Trophoblast cell (in vitro differentiated cells and primary cell): Measurements from ENCODE around the gene AJAP1.

Source experiments
- DNase-seq, 2 donors: peaks; one replicate each; pipeline ENCODE4 v3.0.0-alpha.2; 2016
- H2AFZ ChIP-seq: 2 replicates; pipeline ENCODE4 v1.6.1; 2013; ENCODE audit warnings: low read length, moderate library complexity, mild to moderate bottlenecking; ENCODE audit not compliant: insufficient read depth, poor library complexity
- H2AK5ac ChIP-seq: 2 replicates; pipeline ENCODE4 v1.6.1; 2013; ENCODE audit warnings: mild to moderate bottlenecking, low read length
- H2BK120ac ChIP-seq: 2 replicates; pipeline ENCODE4 v1.6.1; 2013; ENCODE audit warnings: low read length, mild to moderate bottlenecking, moderate library complexity; ENCODE audit not compliant: insufficient read depth, poor library complexity
- H2BK12ac ChIP-seq: 2 replicates; pipeline ENCODE4 v1.6.1; 2013; ENCODE audit warnings: mild to moderate bottlenecking, low read length, moderate library complexity
- H2BK5ac ChIP-seq: 2 replicates; pipeline ENCODE4 v1.6.1; 2013; ENCODE audit warnings: low read length, low read depth, moderate library complexity, mild to moderate bottlenecking; ENCODE audit not compliant: poor library complexity
- H3K14ac ChIP-seq: 2 replicates; pipeline ENCODE4 v1.6.1; 2013; ENCODE audit warnings: mild to moderate bottlenecking, low read length
- H3K18ac ChIP-seq: 2 replicates; pipeline ENCODE4 v1.6.1; 2013; ENCODE audit warnings: mild to moderate bottlenecking, low read length
- H3K23ac ChIP-seq: 2 replicates; pipeline ENCODE4 v1.6.1; 2013; ENCODE audit warnings: low read length
- H3K27ac ChIP-seq: 2 replicates; pipeline ENCODE4 v1.5.1; 2013; ENCODE audit warnings: low read depth, mild to moderate bottlenecking, inconsistent platforms, low read length, moderate library complexity
- H3K27me3 ChIP-seq: 2 replicates; pipeline ENCODE4 v1.6.1; 2013; ENCODE audit warnings: inconsistent platforms, mild to moderate bottlenecking, low read length, moderate library complexity; ENCODE audit not compliant: insufficient read depth
- H3K36me3 ChIP-seq, 2 experiments: 1 replicate in 1 of 2; 2 replicates in 1 of 2; pipeline ENCODE4 v1.6.1; 2013; ENCODE audit warnings: low read length in 2 of 2, mild to moderate bottlenecking in 2 of 2, moderate library complexity in 1 of 2; ENCODE audit not compliant: insufficient read depth in 2 of 2, control insufficient read depth in 1 of 2
- H3K4ac ChIP-seq: 2 replicates; pipeline ENCODE4 v1.6.1; 2013; ENCODE audit warnings: low read depth, mild to moderate bottlenecking, low read length, moderate library complexity
- H3K4me1 ChIP-seq, 2 experiments: 1 replicate in 1 of 2; 2 replicates in 1 of 2; pipeline ENCODE4 v1.6.1; 2013; ENCODE audit warnings: low read length in 2 of 2, mild to moderate bottlenecking in 2 of 2, moderate library complexity in 1 of 2; ENCODE audit not compliant: insufficient read depth in 2 of 2, control insufficient read depth in 1 of 2
- H3K4me2 ChIP-seq: 2 replicates; pipeline ENCODE4 v1.6.1; 2013; ENCODE audit warnings: inconsistent platforms, mild to moderate bottlenecking, low read length, moderate library complexity
- H3K4me3 ChIP-seq: 2 replicates; pipeline ENCODE4 v1.5.1; 2013; ENCODE audit warnings: mild to moderate bottlenecking, low read depth, low read length, inconsistent platforms
- H3K79me1 ChIP-seq: one replicate; pipeline ENCODE4 v1.6.1; 2013; ENCODE audit warnings: low read length
- H3K79me2 ChIP-seq: 2 replicates; pipeline ENCODE4 v1.6.1; 2013; ENCODE audit warnings: low read length, mild to moderate bottlenecking; ENCODE audit not compliant: control insufficient read depth, insufficient read depth, poor library complexity
- H3K9ac ChIP-seq: 2 replicates; pipeline ENCODE4 v1.6.1; 2013; ENCODE audit warnings: mild to moderate bottlenecking, low read length
- H3K9me3 ChIP-seq: 2 replicates; pipeline ENCODE4 v1.6.1; 2013; ENCODE audit warnings: low read depth, mild to moderate bottlenecking, control low read depth, inconsistent platforms, low read length; ENCODE audit not compliant: insufficient read depth
- H4K12ac ChIP-seq: 2 replicates; pipeline ENCODE4 v1.6.1; 2013; ENCODE audit warnings: low read depth, mild to moderate bottlenecking, low read length, moderate library complexity
- H4K8ac ChIP-seq: 2 replicates; pipeline ENCODE4 v1.6.1; 2013; ENCODE audit warnings: low read depth, mild to moderate bottlenecking, low read length, moderate library complexity
- H4K91ac ChIP-seq: one replicate; pipeline ENCODE4 v1.6.1; 2013; ENCODE audit warnings: low read depth, mild to moderate bottlenecking, low read length, moderate library complexity
- WGBS: extraction: QIAGEN DNeasy Blood & Tissue Kit; methylation state at CpG from one replicate; pipeline ENCODE4 v1.1.7; 2013; ENCODE audit warnings: missing lambda C conversion rate; ENCODE audit not compliant: insufficient read length, insufficient coverage; ENCODE audit errors: extremely low coverage; 5-methylcytosine and 5-hydroxymethylcytosine counted together

Gene AJAP1

GRCh38 chr1:4655674-4656532 is 1.5 kb downstream of the AJAP1 start:
- Histone ChIP-seq H3K4me3 (peak overlapping the region; percentile 59), H3K36me3 (no peaks in the 10 kb centered on the region), H4K91ac (no peak overlapping the region), H3K9me3 (no peaks in the 10 kb centered on the region), H2BK5ac (no peak overlapping the region), H3K14ac (peak overlapping the region; percentile 28), H3K23ac (no peak overlapping the region), H3K18ac (no peak overlapping the region), H3K4me1 (peaks cover 7 to 19% of the 10 kb centered on the region in 2 experiments), H3K9ac (no peak overlapping the region), H2AK5ac (no peak overlapping the region), H2BK120ac (no peak overlapping the region), H2BK12ac (no peak overlapping the region), H3K79me2 (peaks cover 4% of the 10 kb centered on the region), H3K27ac (no peak overlapping the region), H4K8ac (no peak overlapping the region), H2AFZ (peak overlapping the region; percentile 66), H3K4me2 (peak overlapping the region; percentile 96), H3K27me3 (peaks cover 12% of the 10 kb centered on the region), H3K4ac (no peak overlapping the region), H3K79me1 (peaks cover 2% of the 10 kb centered on the region), H4K12ac (no peak overlapping the region)
- WGBS = no CpG with 5 or more reads among the region's 78 CpGs
- DNase-seq = peak; percentile 18 to 60

- Histone ChIP-seq H4K12ac (no peak overlapping the region), H3K4me3 (no peak overlapping the region), H3K27me3 (peaks cover 12% of the 10 kb centered on the region), H2BK120ac (no peak overlapping the region), H2AK5ac (no peak overlapping the region), H3K79me1 (no peaks in the 10 kb centered on the region), H3K36me3 (no peaks in the 10 kb centered on the region), H4K8ac (no peak overlapping the region), H4K91ac (no peak overlapping the region), H3K18ac (no peak overlapping the region), H3K14ac (no peak overlapping the region), H3K79me2 (peaks cover 4% of the 10 kb centered on the region), H3K4me2 (peak overlapping the region; percentile 96), H3K9ac (no peak overlapping the region), H2BK12ac (no peak overlapping the region), H3K9me3 (no peaks in the 10 kb centered on the region), H3K4ac (no peak overlapping the region), H3K4me1 (peaks cover 4 to 16% of the 10 kb centered on the region in 2 experiments), H2AFZ (no peak overlapping the region), H3K27ac (no peak overlapping the region), H2BK5ac (no peak overlapping the region), H3K23ac (no peak overlapping the region)
- no peak for DNase-seq
- no CpG with 5 or more reads among the region's 17 CpGs for WGBS
Observed at GRCh38 chr1:4656533-4657140, 2.2 kb downstream of the AJAP1 start.

DNA sequence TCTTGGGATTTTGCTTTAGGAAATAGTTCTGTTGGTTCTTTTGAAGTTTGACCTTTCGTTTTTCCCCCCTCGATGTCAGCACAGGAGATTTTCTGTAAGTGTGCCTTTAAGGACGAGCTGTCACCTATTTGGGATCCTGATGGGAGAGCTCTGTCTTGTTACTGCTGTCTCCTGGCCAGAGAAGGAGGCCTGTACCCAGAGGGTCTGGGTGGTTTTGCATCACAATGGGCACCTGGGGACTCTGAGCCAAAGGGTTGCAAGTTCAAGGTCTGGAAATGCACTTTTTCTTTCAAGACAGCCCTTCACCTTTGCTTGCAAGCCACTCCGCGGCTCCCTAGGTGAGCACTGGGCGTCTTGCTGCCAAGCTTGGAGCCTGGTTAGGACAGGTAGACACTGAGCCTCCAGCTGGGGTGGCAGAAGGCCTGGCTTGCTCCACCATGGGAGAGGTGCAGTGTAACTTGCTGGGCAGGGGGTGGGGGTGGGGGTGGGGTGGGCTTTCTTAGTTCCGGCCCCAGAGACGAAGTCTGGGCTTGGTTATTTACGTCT is 2.9 kb downstream of the AJAP1 start:
- WGBS = no CpG with 5 or more reads among the region's 9 CpGs
- peaks cover 1% of the 10 kb centered on the region for H3K9me3 ChIP-seq
- H3K79me1 ChIP-seq = no peaks in the 10 kb centered on the region

DNA sequence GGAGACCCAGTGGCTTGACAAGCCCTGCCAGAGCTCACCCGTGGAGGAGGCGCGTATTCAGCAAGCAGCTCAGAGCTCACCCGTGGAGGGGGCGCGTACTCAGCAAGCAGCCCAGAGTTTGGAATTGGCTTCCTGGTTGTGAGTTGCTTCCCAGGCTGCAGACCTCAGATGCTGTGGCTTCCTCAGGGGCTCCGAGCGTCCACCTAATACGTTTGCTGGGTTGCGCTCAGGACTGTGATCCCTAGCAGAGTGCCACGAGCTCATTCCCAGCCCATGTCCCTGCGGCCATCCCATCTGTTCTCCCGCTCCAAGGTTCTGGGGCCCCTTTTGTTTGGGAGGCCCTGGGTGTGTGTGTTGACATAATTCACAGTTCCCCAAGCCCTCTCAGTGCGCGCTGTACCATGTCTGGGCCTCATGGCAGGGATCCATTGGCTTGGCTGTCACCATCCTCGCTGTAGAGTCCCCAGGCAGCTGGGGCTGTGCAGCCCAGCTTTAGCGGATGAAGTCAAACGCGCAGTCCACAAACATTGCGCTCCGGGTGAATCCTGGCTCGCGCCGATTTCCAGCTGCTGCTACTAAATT is 3.6 kb downstream of the AJAP1 start:
- Histone ChIP-seq H4K8ac (no peak overlapping the region), H2BK12ac (no peak overlapping the region), H3K79me2 (peaks cover 4% of the 10 kb centered on the region), H2AK5ac (no peak overlapping the region), H3K18ac (no peak overlapping the region), H3K4me1 (peaks cover 4 to 16% of the 10 kb centered on the region in 2 experiments), H3K9ac (no peak overlapping the region), H3K4ac (no peak overlapping the region), H2BK5ac (no peak overlapping the region), H4K91ac (no peak overlapping the region), H4K12ac (no peak overlapping the region), H2BK120ac (no peak overlapping the region), H2AFZ (no peak overlapping the region), H3K9me3 (peaks cover 2% of the 10 kb centered on the region), H3K23ac (no peak overlapping the region), H3K27ac (no peak overlapping the region), H3K79me1 (no peaks in the 10 kb centered on the region), H3K36me3 (no peaks in the 10 kb centered on the region), H3K27me3 (peaks cover 12% of the 10 kb centered on the region), H3K4me3 (no peak overlapping the region), H3K4me2 (no peak overlapping the region), H3K14ac (no peak overlapping the region)
- no peak for DNase-seq
- WGBS = no CpG with 5 or more reads among the region's 24 CpGs

More for the DNA sequence above, 2.9 kb downstream of the AJAP1 start:
- Histone ChIP-seq H2AFZ (no peak overlapping the region), H3K18ac (no peak overlapping the region), H3K4me3 (no peak overlapping the region), H3K27ac (no peak overlapping the region), H4K8ac (no peak overlapping the region), H3K36me3 (no peaks in the 10 kb centered on the region), H3K23ac (no peak overlapping the region), H3K4me1 (peaks cover 4 to 16% of the 10 kb centered on the region in 2 experiments), H2BK12ac (no peak overlapping the region), H3K4ac (no peak overlapping the region), H3K14ac (no peak overlapping the region), H3K79me2 (peaks cover 4% of the 10 kb centered on the region), H4K12ac (no peak overlapping the region), H3K4me2 (no peak overlapping the region), H3K9ac (no peak overlapping the region), H2AK5ac (no peak overlapping the region), H2BK5ac (no peak overlapping the region), H2BK120ac (no peak overlapping the region), H4K91ac (no peak overlapping the region), H3K27me3 (peaks cover 12% of the 10 kb centered on the region)
- DNase-seq = no peak
